ENCODE measurements around the gene C9orf153.
A peak's percentile ranks its signal among the peaks of the same experiment; 100 is the strongest.
"Not testable (repeated sequence)": the region's sequence is repeated elsewhere in the genome, so short reads cannot be mapped to it uniquely, and the experiment has no call there.

C9orf153 gene

DNA sequence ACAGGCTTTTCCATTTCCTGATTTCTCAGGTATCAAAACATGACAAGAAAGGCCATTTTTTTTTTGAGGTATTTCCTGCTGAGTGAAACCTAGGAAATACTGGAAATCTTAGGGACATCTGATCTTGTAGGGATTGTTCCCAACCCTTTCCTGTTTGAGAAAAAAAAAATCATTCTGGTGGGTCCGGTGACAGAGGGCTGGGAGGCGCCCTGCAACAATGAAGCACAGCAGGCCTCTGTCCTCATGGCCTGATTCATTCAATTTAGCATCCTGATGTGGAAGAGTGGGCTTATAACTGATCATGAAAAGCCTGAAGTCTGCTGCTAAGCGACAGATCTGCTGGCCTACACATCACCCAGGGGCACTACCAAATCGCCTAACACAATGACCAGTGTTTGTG is 3.0 kb upstream of the C9orf153 start:
- DNase-seq: no peak

DNA sequence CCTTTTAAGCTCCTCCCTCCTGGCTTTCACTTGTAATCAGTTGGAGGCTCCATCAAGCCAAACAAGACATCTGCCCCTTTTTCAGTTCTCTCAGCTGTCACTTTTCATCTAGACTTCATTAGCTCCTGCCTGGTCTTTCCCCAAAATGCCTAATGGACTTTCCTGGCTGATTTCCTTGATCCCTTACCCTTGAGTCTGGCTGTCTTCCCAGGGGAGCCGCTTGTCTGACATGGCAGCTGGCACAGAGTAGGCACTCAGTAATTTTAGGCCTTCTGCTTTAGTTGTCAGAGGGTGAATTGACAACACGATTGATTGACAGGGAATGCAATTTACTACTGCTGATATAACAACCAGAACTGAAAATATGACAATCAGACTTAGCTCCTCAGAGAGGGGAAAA is 2.1 kb downstream of the C9orf153 start:
- no peak for DNase-seq

DNA sequence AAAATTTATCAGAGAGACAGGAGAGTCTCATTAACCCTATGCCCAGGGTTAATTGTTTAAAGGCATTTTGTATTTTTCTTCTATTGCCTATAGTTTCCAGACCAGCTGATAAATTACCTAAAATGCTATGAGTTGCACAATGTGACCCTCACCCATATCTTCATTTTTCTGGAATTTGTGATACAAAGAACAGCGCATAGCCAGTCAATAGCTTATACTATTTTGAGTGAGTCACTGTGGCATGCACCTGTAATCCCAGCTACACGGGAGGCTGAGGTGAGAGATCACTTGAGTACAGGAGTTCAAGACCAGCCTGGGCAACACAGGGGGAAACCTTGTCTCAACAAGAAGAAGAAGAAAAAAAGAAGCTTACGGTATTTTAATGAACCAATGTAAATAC is 2.8 kb downstream of the C9orf153 start:
- no peak for DNase-seq

GRCh38 chr9:86253577-86253976 is 5.9 kb downstream of the C9orf153 start:
- no peak for DNase-seq

GRCh38 chr9:86252870-86253269 is 6.6 kb downstream of the C9orf153 start:
- DNase-seq: no peak

GRCh38 chr9:86250123-86250522 is 9.3 kb downstream of the C9orf153 start:
- DNase-seq: no peak

- no peak for DNase-seq
Measured at GRCh38 chr9:86248746-86249145, 10.7 kb downstream of the C9orf153 start.

- no peak for DNase-seq
Measured at GRCh38 chr9:86246752-86247161, 12.7 kb downstream of the C9orf153 start.

DNA sequence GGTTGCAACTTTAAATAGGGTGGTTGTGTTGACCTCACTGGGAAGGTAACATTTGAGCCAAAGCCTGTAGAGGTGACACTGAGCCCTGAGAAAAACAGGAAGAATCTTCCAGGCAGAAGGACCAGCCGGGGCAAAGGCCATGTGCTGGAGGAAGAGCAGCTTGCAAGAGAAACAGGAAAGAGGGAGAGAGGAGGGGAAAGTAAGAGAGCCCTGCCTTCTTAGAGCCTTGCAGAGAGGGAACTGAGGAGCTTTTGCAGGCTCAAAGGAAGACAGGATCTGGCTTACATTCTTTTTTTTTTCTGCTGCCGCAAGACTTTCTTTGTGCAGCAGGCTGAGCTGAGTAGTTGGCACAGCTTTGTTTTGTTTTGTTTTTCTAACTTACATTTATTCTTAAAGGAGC is 17.4 kb downstream of the C9orf153 start:
- DNase-seq: no peak

GRCh38 chr9:86241216-86241615 is 18.2 kb downstream of the C9orf153 start:
- DNase-seq: no peak

- no peak for DNase-seq
Measured at GRCh38 chr9:86238861-86239770, 20.3 kb downstream of the C9orf153 start.

DNA sequence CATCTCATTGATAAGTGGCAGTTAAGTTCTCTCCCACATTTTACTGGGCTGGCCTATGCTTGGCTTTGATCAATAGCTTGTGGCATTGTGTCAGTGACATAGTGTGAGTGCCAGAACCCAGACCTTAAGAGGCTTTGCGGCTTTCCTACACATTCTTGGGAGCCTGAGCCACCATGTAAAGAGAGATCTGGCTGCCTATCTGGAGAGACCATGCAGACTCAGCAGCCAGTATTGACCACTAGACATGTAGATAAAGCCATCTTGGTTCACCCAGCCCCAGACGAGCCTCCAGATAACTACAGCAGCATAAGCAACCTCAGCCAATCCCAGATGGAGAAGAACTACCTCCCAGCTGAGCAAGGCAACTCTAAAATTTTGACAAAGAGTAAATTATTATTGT is 28.6 kb downstream of the C9orf153 start:
- no peak for DNase-seq

GRCh38 chr9:86222667-86223066 is 36.8 kb downstream of the C9orf153 start:
- DNase-seq: no peak

DNA sequence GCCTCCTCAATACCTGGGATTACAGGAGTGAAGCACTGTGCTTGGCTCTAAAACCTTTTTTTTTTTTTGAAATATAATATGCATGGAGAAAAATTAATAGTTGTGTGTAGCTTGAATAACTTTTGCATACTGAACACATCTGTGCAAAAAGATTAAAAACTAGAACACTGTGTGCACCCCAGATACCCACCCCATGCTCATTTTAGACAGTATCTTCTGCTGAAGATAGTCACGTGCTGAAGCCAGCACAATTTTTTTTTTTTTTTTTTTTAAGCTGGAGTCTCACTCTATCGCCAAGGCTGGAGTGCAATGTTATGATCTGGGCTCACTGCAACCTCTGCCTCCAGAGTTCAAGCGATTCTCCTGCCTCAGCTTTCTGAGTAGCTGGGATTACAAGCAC is 39.9 kb downstream of the C9orf153 start:
- DNase-seq: no peak

DNA sequence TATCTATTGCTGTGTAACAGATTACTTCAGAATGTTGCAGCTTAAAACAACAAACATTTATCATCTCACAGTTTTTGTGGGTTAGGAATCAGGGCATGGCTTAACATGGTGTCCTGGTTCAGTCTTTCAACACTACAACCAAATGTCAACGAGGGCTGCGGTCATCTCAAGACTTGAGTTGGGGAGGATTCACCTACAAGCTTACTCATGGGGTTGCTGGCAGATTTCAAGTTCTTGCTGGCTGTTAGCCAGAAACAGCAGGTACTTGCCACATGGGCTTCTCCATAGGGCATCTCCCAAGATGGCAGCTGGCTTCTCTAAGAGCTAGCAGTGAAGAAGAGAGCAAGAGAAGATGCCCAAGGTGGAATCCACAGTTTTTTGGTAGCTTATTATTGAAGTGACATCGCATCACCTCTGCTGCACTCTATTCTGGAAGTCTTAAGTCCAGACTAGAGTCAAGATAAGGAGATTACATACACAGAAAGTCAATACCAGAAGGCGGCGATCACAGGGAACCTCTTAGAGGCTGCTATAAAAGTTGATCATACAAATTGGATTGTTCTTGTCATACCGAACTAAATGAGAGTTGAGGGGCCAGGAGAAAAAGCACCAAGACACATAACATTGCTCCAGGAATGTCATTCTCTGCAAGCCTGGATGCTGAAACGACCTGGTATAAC is 42.2 kb downstream of the C9orf153 start:
- DNase-seq: no peak

- DNase-seq: no peak
Measured at GRCh38 chr9:86207193-86207592, 52.3 kb downstream of the C9orf153 start.

DNA sequence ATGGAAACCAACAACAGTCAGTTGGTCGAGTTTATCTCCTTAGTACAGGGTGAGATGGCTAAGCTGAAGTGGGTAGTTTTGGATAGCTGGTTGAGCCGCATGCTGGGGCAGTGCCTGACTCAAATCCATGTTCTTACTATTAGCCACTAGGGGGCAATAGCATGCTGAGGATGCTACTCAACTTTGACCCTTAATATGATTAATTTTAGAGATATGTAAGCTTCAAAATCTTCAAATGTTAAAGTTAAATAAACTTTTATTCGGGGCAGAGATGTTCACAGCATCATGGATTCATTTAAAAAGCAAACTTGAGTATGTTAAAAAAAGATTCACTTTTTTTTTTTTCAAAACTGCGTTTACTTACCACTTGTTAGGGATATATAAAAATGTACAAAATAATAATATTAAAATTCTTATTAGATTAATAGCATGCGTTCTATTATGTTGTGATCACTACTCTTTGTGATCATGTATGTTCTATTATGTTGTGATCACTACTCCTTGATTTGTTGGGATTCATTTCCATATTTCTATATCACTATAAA is 57.0 kb downstream of the C9orf153 start:
- peak; percentile 2 to 3 for DNase-seq

GRCh38 chr9:86201474-86202337 is 57.8 kb downstream of the C9orf153 start:
- no peak for DNase-seq

DNA sequence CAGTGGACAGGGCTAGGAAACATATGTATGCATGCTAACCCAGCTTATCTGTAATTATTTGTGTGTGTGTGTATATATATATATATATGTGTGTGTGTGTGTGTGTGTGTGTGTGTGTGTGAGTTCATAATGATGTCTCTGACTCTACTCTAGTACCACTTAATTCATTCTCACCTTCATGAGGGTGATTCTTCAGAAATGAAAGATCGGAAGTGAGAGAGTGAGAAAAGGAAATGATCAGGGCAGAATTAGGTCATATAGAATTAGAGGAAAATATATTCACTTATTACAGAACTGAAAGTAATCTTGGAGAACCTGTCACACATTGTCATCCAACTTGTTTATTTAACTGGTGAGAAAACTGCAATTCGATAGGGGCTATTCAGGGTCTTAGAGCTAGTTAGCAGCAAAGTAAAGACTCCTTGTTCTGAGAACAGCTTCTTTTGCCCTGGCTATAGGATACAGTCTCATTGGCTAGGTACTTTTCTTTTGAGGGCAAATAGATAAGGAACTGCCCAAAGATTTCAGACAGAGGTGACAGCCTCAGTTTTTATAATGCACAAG is 58.8 kb downstream of the C9orf153 start:
- no peak for DNase-seq

- DNase-seq: no peak
Measured at GRCh38 chr9:86193088-86193487, 66.4 kb downstream of the C9orf153 start.

GRCh38 chr9:86190700-86191099 is 68.8 kb downstream of the C9orf153 start:
- DNase-seq: not testable (repeated sequence)

DNA sequence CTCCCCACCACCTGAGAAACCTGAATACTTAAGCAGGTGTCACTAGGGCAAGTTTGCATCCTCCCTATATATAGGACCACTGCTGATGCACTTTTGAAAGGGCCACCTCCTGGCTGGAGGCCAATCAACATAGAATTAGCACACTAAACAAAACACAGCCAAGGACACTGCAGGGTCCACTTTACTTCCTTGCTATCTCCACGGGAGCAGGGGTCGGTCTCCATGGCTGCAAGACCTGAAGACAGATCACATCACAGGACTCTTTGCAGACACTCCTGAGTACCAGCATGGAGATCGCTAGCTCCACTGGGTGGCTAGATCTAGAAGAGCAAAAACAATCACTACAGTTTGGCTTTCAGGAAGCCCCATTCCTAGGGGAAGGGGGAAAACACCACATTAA is 72.3 kb downstream of the C9orf153 start:
- no peak for DNase-seq

GRCh38 chr9:86186696-86187095 is 72.8 kb downstream of the C9orf153 start:
- DNase-seq: no peak

Data from stimulated activated CD4-positive, alpha-beta T cell treated with anti-CD3 and anti-CD28 coated beads, Interleukin-2, amount 100 ng/mL, for 48 hours (primary cell).